K562 (cell line): ENCODE results near the gene BRICD5. TPM values are rescaled to one million over a fixed set of nuclear protein-coding genes. Genes with fewer than 3 reads are reported as not detected.

Experiments
- ATF3 ChIP-seq, 2 experiments: fragments of 450-650 bp in 1 of 2; sonication (generic) in 1 of 2; formaldehyde crosslinking in 1 of 2; IDR thresholded peaks in 1 of 2; conservative IDR thresholded peaks in 1 of 2; 2 replicates each; pipeline versions ENCODE4 v1.6.1 to v1.8.1; 2016 to 2023; ENCODE audit warnings: mild to moderate bottlenecking in 2 of 2, moderate library complexity in 2 of 2, inconsistent platforms in 1 of 2, missing genetic modification reagents in 1 of 2
- CC2D1A ChIP-seq: fragments of 450-650 bp; IDR thresholded peaks from 2 replicates; pipeline ENCODE4 v1.6.1; 2017; ENCODE audit warnings: mild to moderate bottlenecking
- EHMT2 ChIP-seq: fragments of 450-650 bp; IDR thresholded peaks from 2 replicates; pipeline ENCODE4 v1.6.1; 2018; ENCODE audit warnings: antibody characterized with exemption
- KLF10 ChIP-seq: fragments of 250-450 bp; sonication (Bioruptor Pico); IDR thresholded peaks from 2 replicates; pipeline ENCODE4 v1.6.1; 2021; ENCODE audit warnings: matching md5 sums
- KLF6 ChIP-seq: fragments of 250-450 bp; sonication (Bioruptor Pico); IDR thresholded peaks from 2 replicates; pipeline ENCODE4 v1.4.0; 2020; ENCODE audit warnings: mild to moderate bottlenecking, moderate library complexity, borderline replicate concordance
- MED1 ChIP-seq: sonication (generic); formaldehyde crosslinking; IDR thresholded peaks from 2 replicates; pipeline ENCODE4 v1.8.1; 2023; ENCODE audit warnings: missing genetic modification reagents, borderline replicate concordance
- NCOR1 ChIP-seq: fragments of 450-650 bp; IDR thresholded peaks from 2 replicates; pipeline ENCODE4 v1.6.1; 2016; ENCODE audit warnings: mild to moderate bottlenecking, moderate library complexity
- NFIX ChIP-seq: fragments of 250-450 bp; sonication (Bioruptor Pico); IDR thresholded peaks from 2 replicates; pipeline ENCODE4 v1.4.0; 2020; ENCODE audit warnings: low read depth, mild to moderate bottlenecking, moderate library complexity
- NRF1 ChIP-seq, 2 experiments: fragments of 450-650 bp; IDR thresholded peaks in 1 of 2; conservative IDR thresholded peaks in 1 of 2; 2 replicates each; pipeline ENCODE4 v1.6.1; 2014; ENCODE audit warnings: mild to moderate bottlenecking in 2 of 2
- PYGO2 ChIP-seq: fragments of 450-650 bp; IDR thresholded peaks from 2 replicates; pipeline ENCODE4 v1.6.1; 2016; ENCODE audit warnings: mild to moderate bottlenecking, missing genetic modification characterization, moderate library complexity, missing compliant biosample characterization
- RBM14 ChIP-seq: fragments of 200-400 bp; formaldehyde crosslinking; IDR thresholded peaks from 2 replicates; pipeline ENCODE4 v1.6.1; 2018; ENCODE audit warnings: low read depth, mild to moderate bottlenecking, low read length, moderate library complexity, borderline replicate concordance; ENCODE audit not compliant: insufficient read depth
- SAFB2 ChIP-seq: fragments of 200-400 bp; formaldehyde crosslinking; IDR thresholded peaks from 2 replicates; pipeline ENCODE4 v1.6.1; 2018; ENCODE audit warnings: borderline replicate concordance, low read length, low read depth, moderate library complexity; ENCODE audit not compliant: severe bottlenecking
- TAF9B ChIP-seq: fragments of 450-650 bp; IDR thresholded peaks from 2 replicates; pipeline ENCODE4 v1.6.1; 2018; ENCODE audit warnings: mild to moderate bottlenecking; ENCODE audit not compliant: partially characterized antibody
- TCF7 ChIP-seq: sonication (generic); IDR thresholded peaks from 2 replicates; pipeline ENCODE4 v1.6.1; 2016; ENCODE audit warnings: antibody characterized with exemption, borderline replicate concordance
- TFE3 ChIP-seq: fragments of 450-650 bp; formaldehyde crosslinking; IDR thresholded peaks from 2 replicates; pipeline ENCODE4 v1.4.0; 2020; ENCODE audit warnings: mild to moderate bottlenecking, mixed read lengths
- ZBTB7A ChIP-seq: IDR thresholded peaks from 2 replicates; pipeline ENCODE4 v1.6.1; 2011; ENCODE audit warnings: low read depth, mild to moderate bottlenecking, low read length, moderate library complexity, borderline replicate concordance; ENCODE audit not compliant: control insufficient read depth
- ZKSCAN3 ChIP-seq: fragments of 250-450 bp; sonication (Bioruptor Pico); IDR thresholded peaks from 2 replicates; pipeline ENCODE4 v1.4.0; 2020
- ZNF133 ChIP-seq: fragments of 250-450 bp; sonication (Bioruptor Pico); IDR thresholded peaks from 2 replicates; pipeline ENCODE4 v1.4.0; 2020; ENCODE audit warnings: mild to moderate bottlenecking
- ZNF280A ChIP-seq: fragments of 450-650 bp; IDR thresholded peaks from 2 replicates; pipeline ENCODE4 v1.6.1; 2018; ENCODE audit warnings: mild to moderate bottlenecking, low read depth; ENCODE audit not compliant: partially characterized antibody
- ZNF3 ChIP-seq: fragments of 250-450 bp; sonication (Bioruptor Pico); IDR thresholded peaks from 2 replicates; pipeline ENCODE4 v1.5.0; 2021; ENCODE audit warnings: mild to moderate bottlenecking, moderate library complexity
- ZNF311 ChIP-seq: fragments of 250-450 bp; sonication (Bioruptor Pico); IDR thresholded peaks from 2 replicates; pipeline ENCODE4 v1.4.0; 2020; ENCODE audit warnings: mild to moderate bottlenecking, moderate library complexity
- ZNF324 ChIP-seq: fragments of 250-450 bp; sonication (Bioruptor Pico); IDR thresholded peaks from 2 replicates; pipeline ENCODE4 v1.4.0; 2020; ENCODE audit warnings: mild to moderate bottlenecking
- ZNF431 ChIP-seq: sonication (generic); formaldehyde crosslinking; IDR thresholded peaks from 2 replicates; pipeline ENCODE4 v1.8.0; 2022; ENCODE audit warnings: mild to moderate bottlenecking, missing genetic modification reagents
- ZNF79 ChIP-seq: fragments of 250-450 bp; sonication (Bioruptor Pico); IDR thresholded peaks from 2 replicates; pipeline ENCODE4 v1.4.0; 2020; ENCODE audit warnings: low read depth, mild to moderate bottlenecking, moderate library complexity
- polyA plus RNA-seq, 8 experiments: library from polyadenylated mRNA; depleted of rRNA in 4 of 8; stranded (reverse) in 5 of 8; unstranded in 3 of 8; fragments of >200 nt; fragmentation: Nextera tagmentation in 2 of 8; fragmentation: Illumina TruSeq in 1 of 8; extraction: Ambion mirVana in 2 of 8; extraction: Trizol in 1 of 8; gene quantifications; 2 replicates each; pipeline versions ENCODE4 v1.2.1 to v1.2.3, GENCODE V29; 2011 to 2014; ENCODE audit warnings: inconsistent platforms in 1 of 8, missing spikeins in 1 of 8
- total RNA-seq, 7 experiments: library from RNA; depleted of rRNA in 6 of 7; stranded (reverse); fragments of >200 nt in 6 of 7; fragmentation: Illumina TruSeq in 2 of 7; extraction: Trizol in 2 of 7; gene quantifications; 2 replicates each; pipeline versions ENCODE4 v1.2.1 to v1.2.3, GENCODE V29; 2011 to 2021; ENCODE audit warnings: low replicate concordance in 1 of 7

Gene BRICD5
- total and polyA plus RNA-seq, 9 of the 15 experiments (the other 6 are each of a cell fraction or from before 2014, with no cell fraction given), result 0.24 to 15.1 (median 2.4) TPM; not detected in 1

GRCh38 chr16:2205104-2205966 is 5.3 kb downstream of the BRICD5 start, which contains the start of gene MLST8 (continued):
- TF ChIP-seq TFE3 (CRISPR knock-in tag), result 0 out of 2 replicates have a peak, but pooled peaks have one; percentile 3
- no peak for TF ChIP-seq ZKSCAN3 (CRISPR knock-in tag)
- no peak for TF ChIP-seq NCOR1
- no peak for TF ChIP-seq TAF9B
- no peak for TF ChIP-seq ZNF324 (CRISPR knock-in tag)
- TF ChIP-seq NFIX, result no peak
- TF ChIP-seq ZNF3 (CRISPR knock-in tag), result no peak
- no peak for TF ChIP-seq ZNF79 (CRISPR knock-in tag)
- TF ChIP-seq ZNF133 (CRISPR knock-in tag), result 0 out of 2 replicates have a peak, but pooled peaks have one; percentile 56
- no peak for TF ChIP-seq SAFB2
- TF ChIP-seq KLF10 (CRISPR knock-in tag), result no peak
- peak; percentile 57; the same call in 1 of the 2 replicates for TF ChIP-seq KLF6 (CRISPR knock-in tag)
- TF ChIP-seq NRF1 (conservative IDR thresholded peaks at IDR 0.05 in 1 of 2, IDR thresholded peaks at IDR 0.05 in 1 of 2), result peak; percentile 99
- no peak for TF ChIP-seq CC2D1A
- TF ChIP-seq PYGO2 (tag), result no peak
- no peak for TF ChIP-seq ATF3 (IDR thresholded peaks at IDR 0.05)
- 0 out of 2 replicates have a peak, but pooled peaks have one; percentile 52 for TF ChIP-seq ATF3 (CRISPR knock-in tag; conservative IDR thresholded peaks at IDR 0.05)
- TF ChIP-seq ZNF311 (CRISPR knock-in tag), result no peak
- peak; percentile 86; the same call in 1 of the 2 replicates for TF ChIP-seq ZBTB7A
- no peak for TF ChIP-seq MED1 (CRISPR knock-in tag)
- TF ChIP-seq ZNF280A, result no peak
- no peak for TF ChIP-seq ZNF431 (CRISPR knock-in tag)
- no peak for TF ChIP-seq RBM14
- no peak for TF ChIP-seq TCF7
- TF ChIP-seq EHMT2, result no peak
